Caco-2 (cell line): ENCODE results near the gene SGPP1. TPM values are rescaled to one million over a fixed set of nuclear protein-coding genes. Genes with fewer than 3 reads are reported as not detected.

Experiments
- BruUV-seq: library from RNA; stranded (reverse); fragments of 400-500 nt; replicated peaks from 2 replicates; lab custom pipeline; 2021; lab: Mats Ljungman, UMichigan
- CTCF ChIA-PET: fragments of 300-600 bp; sonication (Branson Sonifier 250); formaldehyde crosslinking; loops from one replicate; lab custom pipeline; 2022; ENCODE audit warnings: antibody characterized with exemption; lab: Charles Lee
- POLR2A ChIA-PET: fragments of 300-600 bp; sonication (Branson Sonifier 250); formaldehyde crosslinking; loops from one replicate; lab custom pipeline; 2022; ENCODE audit warnings: antibody characterized with exemption; lab: Charles Lee
- DNase-seq, 2 experiments: peaks; one replicate each; pipeline versions ENCODE4 v3.0.0 to v3.0.0-alpha.2; 2020 to 2022
- H3K27me3 ChIP-seq: replicated peaks from 2 replicates; pipeline ENCODE4 v1.6.0; 2011; ENCODE audit warnings: low read length; ENCODE audit not compliant: control insufficient read depth, insufficient read depth
- H3K36me3 ChIP-seq: 2 replicates; pipeline ENCODE4 v1.5.1; 2011; ENCODE audit warnings: low read length; ENCODE audit not compliant: control insufficient read depth, insufficient read depth
- H3K4me1 ChIP-seq: fragments of 250-450 bp; sonication (Bioruptor Pico); 2 replicates; pipeline ENCODE4 v1.5.1; 2020; ENCODE audit warnings: mild to moderate bottlenecking
- H3K4me3 ChIP-seq: 2 replicates; pipeline ENCODE4 v1.5.1; 2011; ENCODE audit warnings: low read depth, mild to moderate bottlenecking, control low read depth, low read length
- H3K9me3 ChIP-seq: fragments of 250-450 bp; sonication (Bioruptor Pico); 2 replicates; pipeline ENCODE4 v1.5.1; 2020; ENCODE audit warnings: mild to moderate bottlenecking, moderate library complexity
- H3K27ac Mint-ChIP-seq: one replicate; pipeline ENCODE4 v1.8.0; 2022; ENCODE audit warnings: mixed read lengths; ENCODE audit not compliant: unreplicated experiment
- H3K27me3 Mint-ChIP-seq: one replicate; pipeline ENCODE4 v1.8.0; 2022; ENCODE audit warnings: mixed read lengths; ENCODE audit not compliant: insufficient read depth, unreplicated experiment
- H3K36me3 Mint-ChIP-seq: one replicate; pipeline ENCODE4 v1.8.0; 2022; ENCODE audit warnings: mild to moderate bottlenecking, mixed read lengths; ENCODE audit not compliant: insufficient read depth, unreplicated experiment
- H3K4me1 Mint-ChIP-seq: one replicate; pipeline ENCODE4 v1.8.0; 2022; ENCODE audit warnings: low read depth, mixed read lengths; ENCODE audit not compliant: unreplicated experiment
- H3K4me3 Mint-ChIP-seq: one replicate; pipeline ENCODE4 v1.8.0; 2022; ENCODE audit warnings: mild to moderate bottlenecking, moderate library complexity, mixed read lengths; ENCODE audit not compliant: unreplicated experiment
- H3K9me3 Mint-ChIP-seq: one replicate; pipeline ENCODE4 v1.8.0; 2022; ENCODE audit warnings: mixed read lengths; ENCODE audit not compliant: unreplicated experiment
- CTCF ChIP-seq, 2 experiments: fragments of 200-600 bp in 1 of 2; IDR thresholded peaks; 1 replicate in 1 of 2; 2 replicates in 1 of 2; pipeline versions ENCODE4 v1.5.1 to v1.8.0; 2011 to 2022; ENCODE audit warnings: antibody characterized with exemption in 1 of 2, control low read depth in 1 of 2, inconsistent platforms in 1 of 2, low read depth in 1 of 2, low read length in 1 of 2, mild to moderate bottlenecking in 1 of 2, moderate library complexity in 1 of 2; ENCODE audit not compliant: insufficient read depth in 1 of 2, severe bottlenecking in 1 of 2, unreplicated experiment in 1 of 2
- intact Hi-C: fragments of 100-400 bp; cut with micrococcal nuclease; formaldehyde crosslinking; loops from one replicate; pipeline ENCODE4 v1.10.0; 2022; ENCODE audit not compliant: unreplicated experiment
- total RNA-seq: library from RNA; stranded (reverse); gene quantifications from 2 replicates; pipeline ENCODE4 v1.2.3, GENCODE V29; 2022

Gene SGPP1
- total RNA-seq, 1 experiment from 2014 or later: 16.9 TPM

GRCh38 chr14:63745858-63746425 lies 18.1 kb upstream of the SGPP1 start:
- Mint-ChIP-seq H3K4me1 (peaks cover 14% of the 10 kb centered on the region), H3K36me3 (no peaks in the 10 kb centered on the region), H3K9me3 (no peaks in the 10 kb centered on the region), H3K4me3 (no peak overlapping the region), H3K27ac (no peak overlapping the region), H3K27me3 (no peaks in the 10 kb centered on the region)
- Histone ChIP-seq H3K4me3 (no peak overlapping the region), H3K27me3 (no peaks in the 10 kb centered on the region), H3K36me3 (no peaks in the 10 kb centered on the region), H3K4me1 (peaks cover 8% of the 10 kb centered on the region; the same call in 1 of the 2 replicates), H3K9me3 (no peaks in the 10 kb centered on the region)
- intact Hi-C loops: no loop called here
- no peak for DNase-seq
- CTCF ChIA-PET: no interaction called here
- POLR2A ChIA-PET: no interaction called here
- BruUV-seq: no TSS peak
- no peak for TF ChIP-seq CTCF (IDR thresholded peaks at IDR 0.05; ENCODE audit: insufficient read depth in 1 of 2, low read depth in 1 of 2, low read length in 1 of 2, severe bottlenecking in 1 of 2, unreplicated experiment in 1 of 2)

- H3K36me3 Mint-ChIP-seq: no peaks in the 10 kb centered on the region
- peaks cover 14% of the 10 kb centered on the region for H3K4me1 Mint-ChIP-seq
- no peak for DNase-seq
- Histone ChIP-seq H3K36me3 (no peaks in the 10 kb centered on the region), H3K9me3 (no peaks in the 10 kb centered on the region), H3K4me3 (no peak overlapping the region), H3K4me1 (peaks cover 8% of the 10 kb centered on the region; the same call in 1 of the 2 replicates), H3K27me3 (no peaks in the 10 kb centered on the region)
- H3K4me3 Mint-ChIP-seq: no peak overlapping the region
- H3K27me3 Mint-ChIP-seq: no peaks in the 10 kb centered on the region
- no peak for TF ChIP-seq CTCF (IDR thresholded peaks at IDR 0.05; ENCODE audit: insufficient read depth in 1 of 2, low read depth in 1 of 2, low read length in 1 of 2, severe bottlenecking in 1 of 2, unreplicated experiment in 1 of 2)
- intact Hi-C loops: no loop called here
- ChIA-PET CTCF (no interaction called here), POLR2A (no interaction called here)
- H3K27ac Mint-ChIP-seq: no peak overlapping the region
- BruUV-seq: no TSS peak
- no peaks in the 10 kb centered on the region for H3K9me3 Mint-ChIP-seq
These were observed 17.4 kb upstream of the SGPP1 start for GRCh38 chr14:63745272-63745671.

GRCh38 chr14:63737582-63738006 lies 9.7 kb upstream of the SGPP1 start:
- no peak for TF ChIP-seq CTCF (IDR thresholded peaks at IDR 0.05; ENCODE audit: insufficient read depth in 1 of 2, low read depth in 1 of 2, low read length in 1 of 2, severe bottlenecking in 1 of 2, unreplicated experiment in 1 of 2)
- Mint-ChIP-seq H3K36me3 (no peaks in the 10 kb centered on the region), H3K4me1 (no peaks in the 10 kb centered on the region), H3K27ac (no peak overlapping the region), H3K27me3 (no peaks in the 10 kb centered on the region), H3K4me3 (no peak overlapping the region), H3K9me3 (no peaks in the 10 kb centered on the region)
- H3K36me3 ChIP-seq: no peaks in the 10 kb centered on the region
- H3K4me3 ChIP-seq: no peak overlapping the region
- no peaks in the 10 kb centered on the region for H3K9me3 ChIP-seq
- ChIA-PET POLR2A (no interaction called here), CTCF (no interaction called here)
- H3K4me1 ChIP-seq: no peaks in the 10 kb centered on the region
- H3K27me3 ChIP-seq: no peaks in the 10 kb centered on the region
- no peak for DNase-seq
- BruUV-seq: no TSS peak
- intact Hi-C loops: no loop called here
